ENCODE data around the gene SOS2. TPM values are rescaled to one million over a fixed set of nuclear protein-coding genes. Genes with fewer than 3 reads are reported as not detected.
"Not testable (repeated sequence)": the region's sequence is repeated elsewhere in the genome, so short reads cannot be mapped to it uniquely, and the experiment has no call there.

SOS2 gene
- total RNA-seq, 2 experiments from 2014 or later, result 19.6 to 20.9 TPM

GRCh38 chr14:50225067-50225973 lies 6.1 kb downstream of the SOS2 start:
- H3K9me3 Mint-ChIP-seq, result no peaks in the 10 kb centered on the region
- intact Hi-C loops (cut with micrococcal nuclease), result no loop called here
- no peak for DNase-seq
- ChIA-PET CTCF (interaction anchor here (0.7 to 2.0 kb wide), 2 partner anchors 16 to 93 kb away, joined by 3 to 4 read pairs; no protein-coding TSS in a partner anchor), POLR2A (no interaction called here)
- peaks cover 47% of the 10 kb centered on the region for H3K4me1 Mint-ChIP-seq (ENCODE audit: low read depth)
- no peak overlapping the region for H3K27ac Mint-ChIP-seq
- peaks cover 4% of the 10 kb centered on the region for H3K36me3 Mint-ChIP-seq
- no peaks in the 10 kb centered on the region for H3K27me3 Mint-ChIP-seq
- H3K4me3 Mint-ChIP-seq, result no peak overlapping the region

DNA sequence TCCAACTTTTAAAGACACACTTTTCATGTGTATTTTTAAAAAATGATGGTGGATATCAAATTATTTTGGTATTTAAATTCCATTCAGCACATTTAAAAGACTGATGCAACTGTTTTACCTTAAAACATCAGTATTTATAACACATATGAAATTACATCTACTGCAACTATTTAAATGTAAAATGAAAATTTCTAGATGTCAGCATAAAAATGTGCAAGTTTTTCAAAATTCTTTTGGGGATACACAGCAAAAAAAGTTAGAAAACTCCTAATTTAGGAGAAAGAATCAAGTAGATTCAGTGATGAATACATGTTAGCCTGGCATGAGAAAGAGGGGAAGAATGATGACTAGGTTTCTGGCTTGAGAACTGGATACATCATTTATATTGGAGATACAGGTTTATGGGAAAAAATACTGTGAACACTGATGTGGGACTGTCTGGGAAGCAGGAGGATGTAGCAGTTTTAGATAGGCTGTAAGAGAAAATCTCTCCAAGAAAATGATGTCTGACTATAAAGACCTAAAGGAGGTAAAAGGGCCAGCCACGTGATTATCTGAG lies 9.2 kb downstream of the SOS2 start:
- ChIA-PET CTCF (no interaction called here), POLR2A (no interaction called here)
- Mint-ChIP-seq H3K27me3 (no peaks in the 10 kb centered on the region), H3K4me1 (ENCODE audit: low read depth) (peaks cover 34% of the 10 kb centered on the region), H3K27ac (no peak overlapping the region), H3K9me3 (no peaks in the 10 kb centered on the region), H3K36me3 (no peaks in the 10 kb centered on the region), H3K4me3 (no peak overlapping the region)
- intact Hi-C loops (cut with micrococcal nuclease), result no loop called here
- DNase-seq, result no peak

DNA sequence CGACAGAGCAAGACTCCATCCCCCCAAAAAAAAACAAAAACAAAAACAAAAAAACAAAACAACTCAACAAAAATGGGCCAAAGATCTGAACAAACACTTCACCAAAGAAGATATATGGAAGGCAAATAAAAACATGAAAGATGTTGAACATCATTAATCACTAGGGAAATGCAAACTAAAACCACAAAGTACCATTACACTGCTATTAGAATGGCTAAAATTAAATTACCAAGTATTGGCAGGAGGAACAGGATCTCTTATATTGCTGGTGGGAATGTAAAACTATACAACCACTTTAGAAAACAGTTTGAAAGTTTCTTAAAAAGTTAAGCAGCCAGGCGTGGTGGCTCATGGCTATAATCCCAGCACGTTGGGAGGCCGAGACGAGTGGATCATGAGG lies 12.9 kb downstream of the SOS2 start:
- POLR2A ChIA-PET, result no interaction called here

DNA sequence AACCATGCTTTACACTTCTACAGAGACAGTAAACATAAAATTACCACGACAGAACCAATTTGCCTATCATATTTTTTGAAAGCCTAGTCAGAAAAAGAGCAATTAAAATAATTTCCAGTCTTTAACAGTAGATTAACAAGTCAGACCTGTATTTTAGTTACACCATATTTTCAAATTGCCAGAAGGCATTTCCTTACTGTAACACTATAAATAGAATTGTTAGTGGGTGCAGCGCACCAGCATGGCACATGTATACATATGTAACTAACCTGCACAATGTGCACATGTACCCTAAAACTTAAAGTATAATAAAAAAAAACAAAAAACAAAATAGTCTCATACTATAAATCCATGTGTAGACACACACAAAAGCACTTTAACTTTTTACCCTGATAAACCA lies 16.0 kb downstream of the SOS2 start:
- Mint-ChIP-seq H3K36me3 (no peaks in the 10 kb centered on the region), H3K4me3 (no peak overlapping the region), H3K9me3 (no peaks in the 10 kb centered on the region), H3K4me1 (ENCODE audit: low read depth) (peaks cover 15% of the 10 kb centered on the region), H3K27ac (no peak overlapping the region), H3K27me3 (no peaks in the 10 kb centered on the region)
- ChIA-PET POLR2A (no interaction called here), CTCF (interaction anchor here (0.6 kb wide), 1 partner anchor 60 kb away, joined by 3 read pairs; no protein-coding TSS in a partner anchor)
- intact Hi-C loops (cut with micrococcal nuclease), result no loop called here
- DNase-seq, result no peak

More for the DNA sequence above, 12.9 kb downstream of the SOS2 start:
- CTCF ChIA-PET, result no interaction called here
- Mint-ChIP-seq H3K4me3 (no peak overlapping the region), H3K9me3 (no peaks in the 10 kb centered on the region), H3K4me1 (ENCODE audit: low read depth) (peaks cover 26% of the 10 kb centered on the region), H3K36me3 (no peaks in the 10 kb centered on the region), H3K27ac (no peak overlapping the region), H3K27me3 (no peaks in the 10 kb centered on the region)
- no peak for DNase-seq
- intact Hi-C loops (cut with micrococcal nuclease), result no loop called here

GRCh38 chr14:50213795-50214194 lies 17.6 kb downstream of the SOS2 start:
- CTCF ChIA-PET, result no interaction called here
- H3K9me3 Mint-ChIP-seq, result no peaks in the 10 kb centered on the region
- intact Hi-C loops (cut with micrococcal nuclease), result no loop called here

DNA sequence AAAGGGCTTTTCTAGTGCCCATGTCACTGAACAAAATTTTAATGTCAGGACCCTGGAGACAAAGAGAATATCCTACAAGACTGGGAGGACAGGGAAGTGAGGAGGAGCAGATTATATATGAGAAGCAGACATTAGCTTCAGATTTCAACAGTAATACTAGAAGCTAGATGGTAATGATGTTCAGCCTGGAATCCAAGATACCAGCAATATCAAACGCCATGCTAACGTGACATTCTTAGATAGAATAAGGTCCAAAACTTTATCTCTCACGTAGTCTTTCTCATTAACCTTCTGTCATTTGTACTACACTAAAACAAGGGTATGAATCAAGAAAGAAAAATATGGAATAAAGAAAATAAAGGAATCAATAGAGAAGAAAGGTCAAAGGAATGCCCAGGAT lies 18.7 kb downstream of the SOS2 start:
- H3K9me3 Mint-ChIP-seq, result no peaks in the 10 kb centered on the region
- ChIA-PET POLR2A (no interaction called here), CTCF (no interaction called here)
- H3K36me3 Mint-ChIP-seq, result no peaks in the 10 kb centered on the region
- no peaks in the 10 kb centered on the region for H3K27me3 Mint-ChIP-seq
- H3K4me1 Mint-ChIP-seq (ENCODE audit: low read depth), result peaks cover 12% of the 10 kb centered on the region
- no peak overlapping the region for H3K4me3 Mint-ChIP-seq
- DNase-seq, result no peak
- intact Hi-C loops (cut with micrococcal nuclease), result no loop called here
- H3K27ac Mint-ChIP-seq, result no peak overlapping the region

More at GRCh38 chr14:50213795-50214194, 17.6 kb downstream of the SOS2 start:
- Mint-ChIP-seq H3K4me1 (ENCODE audit: low read depth) (peaks cover 12% of the 10 kb centered on the region), H3K36me3 (no peaks in the 10 kb centered on the region), H3K4me3 (no peak overlapping the region), H3K27ac (no peak overlapping the region), H3K27me3 (no peaks in the 10 kb centered on the region)
- no peak for DNase-seq
- POLR2A ChIA-PET, result no interaction called here

GRCh38 chr14:50210074-50210473 lies 21.3 kb downstream of the SOS2 start:
- POLR2A ChIA-PET, result no interaction called here
- H3K27me3 Mint-ChIP-seq, result no peaks in the 10 kb centered on the region
- peaks cover 6% of the 10 kb centered on the region for H3K4me1 Mint-ChIP-seq (ENCODE audit: low read depth)
- no peak overlapping the region for H3K27ac Mint-ChIP-seq
- no peaks in the 10 kb centered on the region for H3K9me3 Mint-ChIP-seq
- intact Hi-C loops (cut with micrococcal nuclease), result no loop called here
- H3K4me3 Mint-ChIP-seq, result no peak overlapping the region
- no peak for DNase-seq
- CTCF ChIA-PET, result interaction anchor here (0.6 kb wide), 1 partner anchor 15 kb away, joined by 3 read pairs; no protein-coding TSS in a partner anchor
- H3K36me3 Mint-ChIP-seq, result no peaks in the 10 kb centered on the region

DNA sequence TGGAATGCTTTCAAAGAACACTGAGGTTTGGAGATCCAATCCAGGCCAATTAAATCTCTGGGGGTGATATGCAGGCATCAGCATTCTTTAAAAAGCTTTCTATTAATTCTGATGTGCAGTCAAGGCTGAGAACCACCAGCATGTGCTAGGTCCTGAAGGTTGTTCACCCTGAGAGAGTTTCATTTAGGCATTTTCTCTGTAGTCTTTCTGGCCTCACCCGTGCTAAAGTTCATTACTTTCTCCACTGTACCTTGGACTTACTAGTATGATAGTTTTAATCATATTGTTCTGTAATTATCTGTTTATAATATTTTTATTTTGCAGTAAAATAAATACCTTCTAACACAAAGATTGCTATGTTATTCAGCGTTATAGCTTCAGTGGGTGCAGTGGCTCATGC lies 32.9 kb downstream of the SOS2 start:
- POLR2A ChIA-PET, result no interaction called here
- Mint-ChIP-seq H3K4me3 (no peak overlapping the region), H3K4me1 (ENCODE audit: low read depth) (no peaks in the 10 kb centered on the region), H3K36me3 (peaks cover 4% of the 10 kb centered on the region), H3K9me3 (no peaks in the 10 kb centered on the region), H3K27ac (no peak overlapping the region), H3K27me3 (no peaks in the 10 kb centered on the region)
- intact Hi-C loops (cut with micrococcal nuclease), result no loop called here
- no peak for DNase-seq
- CTCF ChIA-PET, result interaction anchor here (1.0 kb wide), 1 partner anchor 14 kb away, joined by 3 read pairs; no protein-coding TSS in a partner anchor

DNA sequence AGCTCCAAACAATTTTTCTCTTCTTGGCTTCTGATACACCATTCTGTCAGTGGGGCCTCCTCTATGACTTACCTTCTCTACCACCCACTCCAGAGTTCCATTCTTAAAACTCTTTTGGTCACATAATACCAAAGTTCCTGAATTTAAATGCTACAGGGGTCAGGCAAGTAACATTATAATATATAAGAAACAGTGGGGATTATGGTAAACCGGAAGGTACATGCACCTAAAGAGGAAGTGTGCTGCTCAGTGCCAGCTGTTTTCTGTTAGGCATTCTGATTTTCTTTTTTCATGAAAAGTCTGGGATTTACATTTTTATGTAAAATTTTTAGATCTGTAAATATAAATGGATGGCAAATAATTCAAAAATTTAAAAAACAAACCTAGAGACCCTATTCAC lies 39.9 kb downstream of the SOS2 start:
- no peaks in the 10 kb centered on the region for H3K4me1 Mint-ChIP-seq (ENCODE audit: low read depth)
- ChIA-PET POLR2A (no interaction called here), CTCF (no interaction called here)
- no peak overlapping the region for H3K4me3 Mint-ChIP-seq
- no peaks in the 10 kb centered on the region for H3K36me3 Mint-ChIP-seq
- no peak overlapping the region for H3K27ac Mint-ChIP-seq
- no peak for DNase-seq
- H3K9me3 Mint-ChIP-seq, result no peaks in the 10 kb centered on the region
- intact Hi-C loops (cut with micrococcal nuclease), result no loop called here
- H3K27me3 Mint-ChIP-seq, result no peaks in the 10 kb centered on the region

DNA sequence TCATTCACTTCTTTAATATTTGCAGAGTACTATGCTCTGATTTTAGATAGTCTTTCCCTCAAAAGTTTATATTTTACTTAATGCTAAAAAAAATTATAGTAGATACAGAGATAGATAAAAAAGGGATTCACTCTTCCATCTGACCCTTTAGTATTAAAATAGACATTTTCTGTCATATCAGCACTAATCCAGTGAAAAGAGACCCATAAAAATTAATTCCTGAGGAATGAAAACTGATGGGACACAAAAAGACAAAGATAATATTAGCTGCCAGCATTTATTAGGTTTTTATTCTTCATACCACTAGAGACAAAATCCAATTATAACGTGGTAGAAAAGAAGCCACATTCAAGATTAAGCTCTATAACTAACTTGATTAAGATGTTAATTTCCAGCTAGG lies 45.3 kb downstream of the SOS2 start:
- H3K27me3 Mint-ChIP-seq, result no peaks in the 10 kb centered on the region
- no peak for DNase-seq
- H3K27ac Mint-ChIP-seq, result no peak overlapping the region
- no peaks in the 10 kb centered on the region for H3K9me3 Mint-ChIP-seq
- no peaks in the 10 kb centered on the region for H3K4me1 Mint-ChIP-seq (ENCODE audit: low read depth)
- intact Hi-C loops (cut with micrococcal nuclease), result no loop called here
- H3K36me3 Mint-ChIP-seq, result peaks cover 6% of the 10 kb centered on the region
- ChIA-PET CTCF (no interaction called here), POLR2A (no interaction called here)
- no peak overlapping the region for H3K4me3 Mint-ChIP-seq

- Mint-ChIP-seq H3K27ac (no peak overlapping the region), H3K4me1 (ENCODE audit: low read depth) (no peaks in the 10 kb centered on the region), H3K9me3 (no peaks in the 10 kb centered on the region), H3K36me3 (peaks cover 3% of the 10 kb centered on the region), H3K27me3 (no peaks in the 10 kb centered on the region), H3K4me3 (no peak overlapping the region)
- no peak for DNase-seq
- ChIA-PET CTCF (no interaction called here), POLR2A (no interaction called here)
- intact Hi-C loops (cut with micrococcal nuclease), result no loop called here
These were observed 57.5 kb downstream of the SOS2 start for GRCh38 chr14:50173891-50174290.

DNA sequence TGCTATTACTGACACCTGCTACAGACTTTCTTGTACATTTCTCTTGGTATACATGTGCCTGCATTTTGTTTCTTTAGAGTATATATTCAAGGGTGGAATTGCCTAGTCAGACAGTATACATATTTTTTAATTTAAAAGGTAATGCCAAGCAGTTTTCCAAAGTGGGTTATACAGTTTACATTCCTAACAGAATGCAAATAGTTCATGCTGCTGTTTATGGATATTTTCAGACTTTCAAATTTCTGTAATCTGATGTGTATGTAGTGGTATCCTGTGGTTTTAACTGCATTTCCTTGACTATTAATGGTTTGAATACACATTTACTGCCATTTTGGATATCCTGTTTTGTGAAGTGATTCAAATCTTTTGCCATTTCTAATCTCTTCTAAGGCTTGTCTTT lies 59.5 kb downstream of the SOS2 start:
- Mint-ChIP-seq H3K36me3 (no peaks in the 10 kb centered on the region), H3K9me3 (no peaks in the 10 kb centered on the region), H3K27me3 (no peaks in the 10 kb centered on the region), H3K4me1 (ENCODE audit: low read depth) (no peaks in the 10 kb centered on the region), H3K27ac (no peak overlapping the region), H3K4me3 (no peak overlapping the region)
- POLR2A ChIA-PET, result no interaction called here
- intact Hi-C loops (cut with micrococcal nuclease), result no loop called here
- CTCF ChIA-PET, result no interaction called here
- no peak for DNase-seq

GRCh38 chr14:50167381-50167780 lies 64.0 kb downstream of the SOS2 start:
- POLR2A ChIA-PET, result interaction anchor here (0.6 kb wide), 1 partner anchor 297 kb away, joined by 3 read pairs; no protein-coding TSS in a partner anchor
- H3K27ac Mint-ChIP-seq; intact Hi-C loops (cut with micrococcal nuclease); CTCF ChIA-PET; H3K36me3 Mint-ChIP-seq; DNase-seq; H3K4me1 Mint-ChIP-seq (ENCODE audit: low read depth); H3K9me3 Mint-ChIP-seq; H3K4me3 Mint-ChIP-seq; H3K27me3 Mint-ChIP-seq: not testable (repeated sequence)
